ENCODE measurements around the gene ALDOA.

ALDOA gene

DNA sequence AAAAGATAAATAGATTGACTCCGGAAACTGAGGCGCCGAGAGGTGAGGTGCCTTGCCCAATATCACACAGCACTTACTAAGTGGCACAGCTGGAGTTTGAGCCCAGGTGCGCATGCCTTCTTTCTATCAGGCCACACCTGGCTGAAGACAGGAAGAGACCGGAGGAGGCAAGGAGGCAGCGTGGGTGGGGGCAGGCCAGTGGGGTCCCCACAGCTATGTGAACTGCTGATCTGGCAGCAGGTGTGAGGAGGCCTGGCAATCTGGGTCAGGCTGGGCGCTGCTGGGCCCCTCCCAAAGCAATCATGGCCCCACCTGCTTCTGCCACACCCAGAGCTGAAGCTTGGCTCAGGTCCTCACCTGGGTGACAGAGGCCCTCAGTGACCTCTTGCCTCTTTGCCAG is 49.7 kb downstream of the ALDOA start:
- no peak for DNase-seq (ENCODE audit: low read depth in 3 of 3)

DNA sequence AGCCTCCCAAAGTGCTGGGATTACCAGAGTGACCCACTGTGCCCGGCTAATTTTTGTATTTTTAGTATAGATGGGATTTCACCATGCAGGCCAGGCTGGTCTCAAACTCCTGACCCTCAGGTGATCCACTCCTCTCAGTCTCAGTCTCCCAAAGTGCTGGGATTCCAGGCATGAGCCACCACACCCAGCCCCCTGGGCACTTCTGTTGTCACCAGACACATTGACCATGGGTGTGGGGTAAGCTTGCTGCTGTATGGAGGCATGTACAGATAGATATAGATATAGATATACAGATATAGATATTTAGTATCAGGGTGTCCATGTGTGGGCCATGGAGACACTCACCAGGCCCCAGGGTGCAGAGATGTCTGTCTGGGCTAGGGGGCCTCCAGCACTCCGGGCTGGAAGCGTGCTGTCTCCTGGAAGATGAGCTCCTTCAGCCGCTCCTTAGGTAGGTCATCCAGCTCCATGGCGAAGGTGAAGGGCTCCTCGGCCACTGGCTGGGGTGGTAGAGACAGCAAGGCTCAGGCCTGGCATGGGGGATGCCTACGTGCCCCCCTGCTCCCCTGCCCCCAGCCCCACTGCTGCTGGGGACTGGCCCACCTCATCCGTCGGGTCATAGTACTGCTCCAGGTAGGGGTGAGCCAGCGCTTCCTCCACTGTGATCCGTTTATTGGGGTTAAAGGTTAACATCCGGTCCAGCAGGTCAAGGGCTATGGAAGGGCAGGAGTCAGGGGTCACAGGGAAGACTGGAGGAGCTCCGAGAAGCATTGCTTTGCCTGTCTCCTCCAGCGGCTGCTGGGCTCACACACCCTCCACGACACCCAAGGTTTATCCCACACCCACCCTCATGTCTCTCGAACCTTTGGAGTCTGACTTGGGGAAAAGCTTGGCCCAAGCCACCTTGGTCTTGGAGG is 51.0 kb downstream of the ALDOA start:
- no peak for DNase-seq (ENCODE audit: low read depth in 3 of 3)

DNA sequence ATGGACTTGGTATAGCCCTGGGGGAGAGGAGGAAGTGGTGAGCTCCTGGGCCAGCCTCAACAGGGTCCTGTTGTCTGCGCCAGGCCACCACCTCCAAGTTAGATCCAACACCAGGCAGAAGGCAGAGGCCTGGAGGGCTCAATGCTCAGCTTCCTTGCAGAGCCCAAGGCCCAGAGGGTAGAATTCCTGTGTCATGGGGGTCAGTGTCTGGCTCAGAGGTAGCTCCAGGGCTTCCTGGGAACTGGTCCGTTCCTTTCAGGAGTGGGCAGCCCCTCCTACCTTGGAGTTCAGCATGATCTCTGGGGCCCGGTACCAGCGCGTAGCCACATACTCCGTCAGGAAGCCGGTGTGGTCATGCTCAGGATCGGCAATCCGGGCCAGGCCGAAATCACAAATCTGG is 52.2 kb downstream of the ALDOA start:
- DNase-seq (ENCODE audit: low read depth in 3 of 3): no peak

DNA sequence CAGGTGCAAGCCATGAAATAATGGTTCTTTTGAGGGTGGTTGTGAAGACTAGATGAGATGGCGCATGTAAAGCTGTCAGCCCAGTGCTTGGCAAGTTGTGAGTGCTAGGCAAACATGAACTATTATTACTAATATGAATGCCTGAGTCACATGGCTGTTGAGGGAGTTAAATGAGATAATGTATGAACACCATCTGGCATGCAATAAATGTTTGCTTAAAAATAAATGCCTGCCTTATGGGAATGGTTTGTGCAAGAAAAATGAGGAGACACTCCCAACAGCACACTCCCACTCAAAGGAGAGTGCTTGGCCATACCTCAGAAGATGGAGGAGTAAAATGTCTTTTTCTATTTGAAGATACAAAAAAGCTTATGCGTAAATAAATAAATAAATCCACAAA is 53.9 kb downstream of the ALDOA start:
- no peak for DNase-seq (ENCODE audit: low read depth in 3 of 3)
